ENCODE measurements around the gene GADL1.

DNA sequence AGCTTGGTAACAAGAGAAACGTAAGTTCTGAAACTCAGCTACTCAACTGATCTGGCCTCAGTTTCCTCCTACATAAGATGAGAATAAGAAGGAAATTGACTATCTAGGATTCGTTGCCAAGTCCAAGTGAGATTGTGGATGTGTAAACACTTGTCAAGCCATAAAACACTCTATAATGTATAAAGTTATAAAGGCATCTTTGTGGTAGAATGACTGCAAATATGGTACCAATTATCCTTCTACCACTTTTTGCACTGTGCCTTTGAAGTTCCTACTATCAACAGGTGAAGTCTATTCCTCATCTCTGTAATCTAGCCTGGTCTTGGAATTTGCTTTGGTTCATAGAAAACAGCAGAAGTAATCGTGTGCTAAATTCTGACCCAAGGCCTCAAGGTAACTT, 138.2 kb downstream of the GADL1 start:
- TF ChIP-seq POLR2AphosphoS5 (IDR thresholded peaks at IDR 0.05; ENCODE audit: low read depth, low read length), result no peak
- TF ChIP-seq YY1 (IDR thresholded peaks at IDR 0.05; ENCODE audit: extremely low read depth, insufficient replicate concordance, low read depth, low read length), result no peak
- TF ChIP-seq, protein P1, sequence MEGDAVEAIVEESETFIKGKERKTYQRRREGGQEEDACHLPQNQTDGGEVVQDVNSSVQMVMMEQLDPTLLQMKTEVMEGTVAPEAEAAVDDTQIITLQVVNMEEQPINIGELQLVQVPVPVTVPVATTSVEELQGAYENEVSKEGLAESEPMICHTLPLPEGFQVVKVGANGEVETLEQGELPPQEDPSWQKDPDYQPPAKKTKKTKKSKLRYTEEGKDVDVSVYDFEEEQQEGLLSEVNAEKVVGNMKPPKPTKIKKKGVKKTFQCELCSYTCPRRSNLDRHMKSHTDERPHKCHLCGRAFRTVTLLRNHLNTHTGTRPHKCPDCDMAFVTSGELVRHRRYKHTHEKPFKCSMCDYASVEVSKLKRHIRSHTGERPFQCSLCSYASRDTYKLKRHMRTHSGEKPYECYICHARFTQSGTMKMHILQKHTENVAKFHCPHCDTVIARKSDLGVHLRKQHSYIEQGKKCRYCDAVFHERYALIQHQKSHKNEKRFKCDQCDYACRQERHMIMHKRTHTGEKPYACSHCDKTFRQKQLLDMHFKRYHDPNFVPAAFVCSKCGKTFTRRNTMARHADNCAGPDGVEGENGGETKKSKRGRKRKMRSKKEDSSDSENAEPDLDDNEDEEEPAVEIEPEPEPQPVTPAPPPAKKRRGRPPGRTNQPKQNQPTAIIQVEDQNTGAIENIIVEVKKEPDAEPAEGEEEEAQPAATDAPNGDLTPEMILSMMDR (IDR thresholded peaks at IDR 0.05 in 2 of 3, conservative IDR thresholded peaks at IDR 0.05 in 1 of 3; ENCODE audit: borderline replicate concordance in 1 of 3, insufficient read depth in 1 of 3, low read depth in 2 of 3, low read length in 2 of 3), result no peak
- no peak for TF ChIP-seq CEBPB (IDR thresholded peaks at IDR 0.05; ENCODE audit: low read depth)
- TF ChIP-seq SRF (IDR thresholded peaks at IDR 0.05; ENCODE audit: low read depth), result no peak
